Stimulated activated CD4-positive, alpha-beta T cell treated with anti-CD3 and anti-CD28 coated beads, Interleukin-1b, Interleukin-23, amount 100 ng/mL, for 1 hour (primary cell): ENCODE data around the gene ASCC1.
"Not testable (repeated sequence)": the region's sequence is repeated elsewhere in the genome, so short reads cannot be mapped to it uniquely, and the experiment has no call there.

Experiments
- DNase-seq, 2 donors: peaks; one replicate each; pipeline ENCODE4 v3.0.0-alpha.2; 2020; ENCODE audit warnings: low read depth in 2 of 2

Gene ASCC1

GRCh38 chr10:72248468-72249151 lies 32.5 kb upstream of the ASCC1 start:
- DNase-seq: peak in 1 of 2 donors; percentile 27

GRCh38 chr10:72245949-72246525 lies 30.0 kb upstream of the ASCC1 start:
- no peak for DNase-seq

GRCh38 chr10:72244573-72245038 lies 28.5 kb upstream of the ASCC1 start:
- no peak for DNase-seq

GRCh38 chr10:72243822-72244437 lies 27.9 kb upstream of the ASCC1 start:
- DNase-seq: no peak

GRCh38 chr10:72242675-72243074 lies 26.6 kb upstream of the ASCC1 start:
- DNase-seq: no peak

- no peak for DNase-seq
Measured at GRCh38 chr10:72241691-72242252, 25.7 kb upstream of the ASCC1 start.

GRCh38 chr10:72240371-72240770 lies 24.3 kb upstream of the ASCC1 start:
- no peak for DNase-seq

DNA sequence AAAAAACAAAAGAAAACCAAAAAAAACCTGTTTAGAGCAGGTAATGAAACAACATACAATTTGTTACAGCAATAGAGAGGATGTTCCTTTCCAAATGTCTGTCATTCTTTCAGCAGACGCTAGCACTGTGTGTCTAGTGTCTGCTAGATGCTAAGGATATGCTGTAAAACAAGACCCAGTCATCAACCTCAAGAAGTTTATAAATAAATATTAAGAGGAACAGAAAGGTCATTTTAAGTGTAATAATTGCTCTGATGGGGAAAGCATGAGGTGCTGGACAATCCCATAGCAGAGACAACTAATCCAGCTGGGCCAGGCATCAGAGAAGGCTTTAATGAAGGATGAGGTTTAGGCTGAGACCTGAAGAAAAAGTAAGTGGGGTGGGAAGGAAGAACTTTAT lies 23.3 kb upstream of the ASCC1 start:
- DNase-seq: no peak

- DNase-seq: no peak
Measured at GRCh38 chr10:72238392-72239175, 22.5 kb upstream of the ASCC1 start.

GRCh38 chr10:72235544-72236279 lies 19.6 kb upstream of the ASCC1 start:
- DNase-seq: no peak

DNA sequence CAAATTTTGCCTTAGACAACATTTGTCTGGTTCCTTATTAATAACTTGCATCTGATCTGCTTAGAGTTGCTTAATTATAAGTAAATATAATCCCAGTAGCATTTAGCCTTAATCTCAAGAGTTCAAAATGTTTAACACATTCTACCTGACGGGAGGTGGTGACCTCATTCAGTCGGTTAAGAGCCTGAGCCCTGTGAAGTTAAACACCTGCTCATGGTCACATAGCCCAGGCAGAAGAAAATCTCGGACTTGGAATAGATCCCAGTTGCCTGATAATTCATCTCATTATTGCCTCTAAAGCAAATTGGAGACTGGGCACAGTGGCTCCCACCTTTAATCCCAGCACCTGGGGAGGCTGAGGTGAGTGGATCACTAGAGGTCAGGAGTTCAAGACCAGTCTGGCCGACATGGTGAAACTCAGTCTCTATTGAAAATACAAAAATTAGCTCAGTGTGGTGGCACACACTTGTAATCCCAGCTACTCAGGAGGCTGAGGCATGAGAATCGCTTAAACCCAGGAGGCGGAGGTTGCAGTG lies 18.6 kb upstream of the ASCC1 start:
- DNase-seq: no peak

DNA sequence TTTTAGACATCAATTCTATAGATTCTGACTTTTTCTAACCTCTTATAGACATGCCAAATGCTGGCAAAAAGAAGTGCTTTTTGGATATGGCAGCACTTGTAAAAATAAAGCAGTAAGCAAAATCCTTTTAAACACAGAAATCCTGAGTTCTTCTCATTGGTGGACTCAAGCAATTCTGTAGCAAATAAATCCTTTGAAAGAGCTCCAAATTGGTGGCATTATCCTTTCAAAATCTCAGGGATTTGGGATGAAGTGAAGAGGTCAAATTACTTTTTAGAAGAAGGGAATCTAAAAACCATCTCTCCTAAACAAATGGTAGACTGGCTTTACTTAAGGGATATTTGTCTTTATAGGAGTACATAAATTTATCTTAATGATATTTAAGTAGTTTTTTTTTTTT lies 17.5 kb upstream of the ASCC1 start:
- DNase-seq: no peak

- no peak for DNase-seq
Measured at GRCh38 chr10:72229261-72230251, 13.5 kb upstream of the ASCC1 start.

GRCh38 chr10:72228318-72228751 lies 12.3 kb upstream of the ASCC1 start:
- no peak for DNase-seq

DNA sequence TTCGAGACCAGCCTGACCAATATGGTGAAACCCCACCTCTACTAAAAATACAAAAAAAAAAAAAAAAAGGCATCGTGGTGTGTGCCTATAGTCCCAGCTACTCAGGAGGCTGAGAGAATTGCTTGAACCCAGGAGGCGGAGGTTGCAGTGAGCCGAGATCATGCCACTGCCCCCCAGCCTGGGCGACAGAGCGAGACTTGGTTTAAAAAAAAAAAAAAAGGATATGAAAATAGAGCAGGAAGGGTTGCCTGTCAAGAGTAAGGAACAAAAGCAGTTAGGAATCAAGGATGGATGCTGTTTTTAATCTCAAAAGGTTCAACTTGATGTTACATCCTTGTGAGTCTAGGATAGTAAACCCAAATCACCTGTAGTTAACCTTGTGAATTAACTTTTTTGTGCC lies 11.8 kb upstream of the ASCC1 start:
- no peak for DNase-seq

- DNase-seq: no peak
Measured at GRCh38 chr10:72226418-72227027, 10.4 kb upstream of the ASCC1 start.

- not testable (repeated sequence) for DNase-seq
Measured at GRCh38 chr10:72224191-72224590, 8.1 kb upstream of the ASCC1 start.

GRCh38 chr10:72223743-72224101 lies 7.6 kb upstream of the ASCC1 start:
- DNase-seq: no peak

- DNase-seq: no peak
Measured at GRCh38 chr10:72221278-72221677, 5.2 kb upstream of the ASCC1 start.
